Panc1 (cell line): Measurements from ENCODE around the gene CROCC2.

ENCODE experiments used
- SIN3A ChIP-seq: IDR thresholded peaks from 2 replicates; pipeline ENCODE4 v1.6.1; 2012; ENCODE audit warnings: low read depth, mild to moderate bottlenecking, low read length, moderate library complexity, borderline replicate concordance; ENCODE audit not compliant: insufficient read depth
- TF ChIP-seq, protein P1 (sequence below): fragments of 450-650 bp; IDR thresholded peaks from 2 replicates; pipeline ENCODE4 v1.5.1; 2017; ENCODE audit warnings: mild to moderate bottlenecking

DNA sequence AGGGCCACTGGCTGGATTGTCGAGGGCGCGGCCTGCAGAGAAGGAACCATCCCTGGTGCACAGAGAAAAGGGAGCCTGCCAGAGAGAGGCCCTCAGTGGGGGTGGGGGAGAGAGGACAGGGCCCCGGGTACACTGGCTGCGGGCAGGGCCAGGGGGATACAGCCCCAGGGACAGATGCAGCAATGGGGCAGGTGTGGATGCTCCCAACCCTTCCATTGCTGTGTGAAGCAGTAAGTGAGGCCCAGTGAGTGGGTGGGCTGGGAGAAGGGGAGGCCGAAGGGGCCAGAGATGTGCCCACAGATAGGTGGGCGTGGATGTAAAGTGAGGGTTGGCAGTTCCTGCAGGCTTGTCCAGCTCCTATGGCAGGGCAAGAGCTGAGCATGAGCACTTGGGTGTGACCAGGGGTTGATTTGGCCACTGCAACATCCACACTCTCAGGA lies 30.1 kb upstream of the CROCC2 start:
- TF ChIP-seq, protein P1, sequence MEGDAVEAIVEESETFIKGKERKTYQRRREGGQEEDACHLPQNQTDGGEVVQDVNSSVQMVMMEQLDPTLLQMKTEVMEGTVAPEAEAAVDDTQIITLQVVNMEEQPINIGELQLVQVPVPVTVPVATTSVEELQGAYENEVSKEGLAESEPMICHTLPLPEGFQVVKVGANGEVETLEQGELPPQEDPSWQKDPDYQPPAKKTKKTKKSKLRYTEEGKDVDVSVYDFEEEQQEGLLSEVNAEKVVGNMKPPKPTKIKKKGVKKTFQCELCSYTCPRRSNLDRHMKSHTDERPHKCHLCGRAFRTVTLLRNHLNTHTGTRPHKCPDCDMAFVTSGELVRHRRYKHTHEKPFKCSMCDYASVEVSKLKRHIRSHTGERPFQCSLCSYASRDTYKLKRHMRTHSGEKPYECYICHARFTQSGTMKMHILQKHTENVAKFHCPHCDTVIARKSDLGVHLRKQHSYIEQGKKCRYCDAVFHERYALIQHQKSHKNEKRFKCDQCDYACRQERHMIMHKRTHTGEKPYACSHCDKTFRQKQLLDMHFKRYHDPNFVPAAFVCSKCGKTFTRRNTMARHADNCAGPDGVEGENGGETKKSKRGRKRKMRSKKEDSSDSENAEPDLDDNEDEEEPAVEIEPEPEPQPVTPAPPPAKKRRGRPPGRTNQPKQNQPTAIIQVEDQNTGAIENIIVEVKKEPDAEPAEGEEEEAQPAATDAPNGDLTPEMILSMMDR = no peak
- no peak for TF ChIP-seq SIN3A
